Tibial nerve (tissue), 4 donors: Measurements from ENCODE around the gene ECSIT.

ENCODE experiments used
- EP300 ChIP-seq, 2 donors: sonication (generic); formaldehyde crosslinking; IDR thresholded peaks; one replicate each; pipeline ENCODE4 v1.6.1; 2017; ENCODE audit warnings: antibody characterized with exemption in 2 of 2, mild to moderate bottlenecking in 1 of 2
- POLR2A ChIP-seq, 2 donors: fragments of 450-650 bp; IDR thresholded peaks; one replicate each; pipeline ENCODE4 v1.6.1; 2017; ENCODE audit warnings: antibody characterized with exemption in 2 of 2, mild to moderate bottlenecking in 2 of 2, moderate library complexity in 2 of 2
- TF ChIP-seq, protein P1 (sequence below), 5 experiments: fragments of 200-600 bp in 3 of 5; fragments of 450-650 bp in 2 of 5; sonication (generic) in 3 of 5; IDR thresholded peaks; one replicate each; pipeline ENCODE4 v1.5.1; 2016 to 2019; ENCODE audit warnings: antibody characterized with exemption in 5 of 5, mild to moderate bottlenecking in 3 of 5, moderate library complexity in 2 of 5

DNA sequence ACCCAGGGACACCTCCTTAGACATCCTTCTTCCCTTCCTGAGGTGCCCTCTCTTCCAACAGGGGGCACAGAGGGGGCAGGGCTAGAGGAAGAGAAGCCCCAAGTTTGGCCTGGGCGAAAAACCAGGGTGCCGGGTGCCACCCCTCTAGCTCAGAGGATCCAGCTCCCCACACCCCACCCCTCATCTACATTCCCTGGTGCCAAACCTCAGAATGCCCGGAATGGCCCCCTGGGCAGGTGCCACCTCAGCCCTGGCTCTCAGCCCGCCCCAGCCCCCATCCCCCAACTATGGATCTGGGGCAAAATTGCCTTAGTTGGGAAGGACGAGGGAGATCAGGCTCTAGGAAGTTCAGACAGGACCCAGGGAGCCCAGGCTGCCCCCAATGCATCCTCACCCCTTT is 11.7 kb upstream of the ECSIT start:
- TF ChIP-seq, protein P1, sequence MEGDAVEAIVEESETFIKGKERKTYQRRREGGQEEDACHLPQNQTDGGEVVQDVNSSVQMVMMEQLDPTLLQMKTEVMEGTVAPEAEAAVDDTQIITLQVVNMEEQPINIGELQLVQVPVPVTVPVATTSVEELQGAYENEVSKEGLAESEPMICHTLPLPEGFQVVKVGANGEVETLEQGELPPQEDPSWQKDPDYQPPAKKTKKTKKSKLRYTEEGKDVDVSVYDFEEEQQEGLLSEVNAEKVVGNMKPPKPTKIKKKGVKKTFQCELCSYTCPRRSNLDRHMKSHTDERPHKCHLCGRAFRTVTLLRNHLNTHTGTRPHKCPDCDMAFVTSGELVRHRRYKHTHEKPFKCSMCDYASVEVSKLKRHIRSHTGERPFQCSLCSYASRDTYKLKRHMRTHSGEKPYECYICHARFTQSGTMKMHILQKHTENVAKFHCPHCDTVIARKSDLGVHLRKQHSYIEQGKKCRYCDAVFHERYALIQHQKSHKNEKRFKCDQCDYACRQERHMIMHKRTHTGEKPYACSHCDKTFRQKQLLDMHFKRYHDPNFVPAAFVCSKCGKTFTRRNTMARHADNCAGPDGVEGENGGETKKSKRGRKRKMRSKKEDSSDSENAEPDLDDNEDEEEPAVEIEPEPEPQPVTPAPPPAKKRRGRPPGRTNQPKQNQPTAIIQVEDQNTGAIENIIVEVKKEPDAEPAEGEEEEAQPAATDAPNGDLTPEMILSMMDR (IDR thresholded peaks at IDR 0.05), result no peak
- TF ChIP-seq POLR2A (IDR thresholded peaks at IDR 0.05) (no peak), EP300 (IDR thresholded peaks at IDR 0.05) (no peak)
